HT-29 (cell line): Measurements from ENCODE around the gene ZBTB17. TPM values are rescaled to one million over a fixed set of nuclear protein-coding genes. Genes with fewer than 3 reads are reported as not detected.
"Not testable (repeated sequence)": the region's sequence is repeated elsewhere in the genome, so short reads cannot be mapped to it uniquely, and the experiment has no call there.

ENCODE experiments used
- DNase-seq: peaks from one replicate; pipeline ENCODE4 v3.0.0-alpha.2; 2015; ENCODE audit warnings: low spot score
- small RNA-seq: library from RNA; depleted of rRNA; stranded (forward); fragments of <200 nt; gene quantifications from one replicate; pipeline ENCODE3, GENCODE V24; 2014
- total RNA-seq: library from RNA; depleted of rRNA; stranded (reverse); fragments of >200 nt; shearing (Covaris generic); gene quantifications from 2 replicates; pipeline ENCODE4 v1.2.3, GENCODE V29; 2014; rRNA removed

Gene ZBTB17
- total RNA-seq, 1 experiment from 2014 or later = 44.1 TPM

- not testable (repeated sequence) for DNase-seq
Measured at GRCh38 chr1:15896841-15897610, 78.9 kb downstream of the ZBTB17 start.

DNA sequence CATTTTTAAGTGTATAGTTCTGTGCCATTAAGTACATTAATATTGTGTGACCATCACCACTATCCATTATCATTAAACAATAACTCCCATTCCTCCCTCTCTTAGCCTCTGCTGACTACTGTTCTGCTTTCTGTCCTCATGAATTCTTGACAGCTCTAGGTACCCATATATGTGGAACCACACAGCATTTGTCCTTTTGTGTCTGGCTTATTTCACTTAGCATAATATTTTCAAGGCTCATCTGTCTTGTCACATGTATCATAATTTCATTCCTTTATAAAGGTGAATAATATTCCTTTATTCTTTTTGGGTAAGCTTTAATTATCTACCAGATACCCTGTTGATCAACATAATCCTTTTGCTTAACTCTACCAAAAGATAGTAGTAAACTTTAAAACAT, 80.7 kb downstream of the ZBTB17 start:
- no peak for DNase-seq

DNA sequence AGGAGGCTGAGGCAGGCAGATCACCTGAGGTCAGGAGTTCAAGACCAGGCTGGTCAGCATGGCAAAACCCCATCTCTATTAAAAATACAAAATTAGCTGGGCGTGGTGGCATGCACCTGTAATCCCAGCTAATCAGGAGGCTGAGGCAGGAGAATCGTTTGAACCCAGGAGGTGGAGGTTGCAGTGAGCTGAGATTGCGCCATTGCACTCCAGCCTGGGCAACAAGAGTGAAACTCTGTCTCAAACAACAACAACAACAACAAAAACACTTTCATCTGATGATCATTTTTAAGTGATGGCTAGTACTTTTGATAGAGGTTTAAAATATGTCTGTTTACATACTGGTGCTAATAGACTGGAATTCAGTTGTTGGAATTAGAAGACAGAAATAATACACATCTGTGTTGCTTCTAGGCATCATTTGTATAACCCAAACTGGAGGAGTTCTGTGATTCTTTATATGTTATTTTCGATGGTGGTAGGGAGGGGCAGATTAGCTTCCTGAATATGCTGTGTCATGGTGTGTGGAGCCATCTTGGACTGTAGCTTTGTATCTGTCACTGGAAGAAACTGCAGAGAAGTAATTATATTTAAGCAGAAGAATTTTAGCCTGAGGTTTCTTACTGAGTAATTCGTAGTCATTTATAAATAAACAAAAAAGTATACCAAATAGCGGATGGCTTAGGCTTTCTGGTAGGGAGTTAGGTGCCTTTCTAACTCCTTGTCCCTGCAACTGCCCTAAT, 82.9 kb downstream of the ZBTB17 start:
- DNase-seq = not testable (repeated sequence)

Small RNAs within 50 kb of the gene (small RNA-seq; reads per million reads assigned to genes)
- gene AL034555.1 (not detected), gene AL355994.1 (not detected), gene AL355994.5 (not detected)

Other genes starting within 250 kb of the ZBTB17 start
- gene SLC25A34, start 239.8 kb downstream of the ZBTB17 start, total RNA-seq = 0.23 TPM in 1 of 2 replicates, not detected in the other
- not detected in 2 replicates for gene TMEM82, start 233.6 kb downstream of the ZBTB17 start, total RNA-seq
- gene FBLIM1, start 217.3 kb downstream of the ZBTB17 start, total RNA-seq = 18.0 and 20.9 TPM in 2 replicates
- gene UQCRHL, start 168.5 kb downstream of the ZBTB17 start, total RNA-seq = 5.5 and 8.0 TPM in 2 replicates
- gene SPEN, start 128.4 kb downstream of the ZBTB17 start, total RNA-seq = 17.1 and 20.1 TPM in 2 replicates
- not detected in 2 replicates for gene SRARP, start 28.1 kb upstream of the ZBTB17 start, total RNA-seq
- gene HSPB7, start 41.9 kb upstream of the ZBTB17 start, total RNA-seq = not detected in 2 replicates
- not detected in 2 replicates for gene CLCNKA, start 45.9 kb upstream of the ZBTB17 start, total RNA-seq
- not detected in 2 replicates for gene CLCNKB, start 67.7 kb upstream of the ZBTB17 start, total RNA-seq
- 0.34 and 0.43 TPM in 2 replicates for gene FAM131C, start 97.5 kb upstream of the ZBTB17 start, total RNA-seq
- gene EPHA2, start 180.0 kb upstream of the ZBTB17 start, total RNA-seq = 302 and 331 TPM in 2 replicates
- gene ARHGEF19, start 236.6 kb upstream of the ZBTB17 start, total RNA-seq = 15.8 and 15.9 TPM in 2 replicates